DMS79 (cell line): Measurements from ENCODE around the gene NNT.
"Not testable (repeated sequence)": the region's sequence is repeated elsewhere in the genome, so short reads cannot be mapped to it uniquely, and the experiment has no call there.

ENCODE experiments used
- DNase-seq: peaks from one replicate; lab custom pipeline; 2025; lab: John Stamatoyannopoulos, UW

Gene NNT

GRCh38 chr5:43667379-43667778 is 64.4 kb downstream of the NNT start:
- not testable (repeated sequence) for DNase-seq

- no peak for DNase-seq
Measured at GRCh38 chr5:43674536-43674935, 71.6 kb downstream of the NNT start.

- DNase-seq: no peak
Measured at GRCh38 chr5:43675357-43675756, 72.4 kb downstream of the NNT start.

GRCh38 chr5:43676083-43676840 is 73.3 kb downstream of the NNT start:
- DNase-seq: no peak

GRCh38 chr5:43677253-43677652 is 74.3 kb downstream of the NNT start:
- no peak for DNase-seq

GRCh38 chr5:43679214-43679613 is 76.2 kb downstream of the NNT start:
- no peak for DNase-seq

GRCh38 chr5:43680286-43680685 is 77.3 kb downstream of the NNT start:
- no peak for DNase-seq

- DNase-seq: no peak
Measured at GRCh38 chr5:43683884-43684471, 81.0 kb downstream of the NNT start.

- DNase-seq: no peak
Measured at GRCh38 chr5:43685252-43685950, 82.4 kb downstream of the NNT start.

GRCh38 chr5:43687275-43687674 is 84.3 kb downstream of the NNT start:
- DNase-seq: no peak

- no peak for DNase-seq
Measured at GRCh38 chr5:43691275-43691674, 88.3 kb downstream of the NNT start.

GRCh38 chr5:43691893-43692292 is 88.9 kb downstream of the NNT start:
- DNase-seq: no peak

GRCh38 chr5:43693411-43693810 is 90.4 kb downstream of the NNT start:
- no peak for DNase-seq

GRCh38 chr5:43694027-43694426 is 91.0 kb downstream of the NNT start:
- no peak for DNase-seq

- DNase-seq: not testable (repeated sequence)
Measured at GRCh38 chr5:43696444-43696843, 93.5 kb downstream of the NNT start.

- DNase-seq: no peak
Measured at GRCh38 chr5:43699910-43700309, 96.9 kb downstream of the NNT start.

- no peak for DNase-seq
Measured at GRCh38 chr5:43700601-43701000, 97.6 kb downstream of the NNT start.

GRCh38 chr5:43701227-43701626 is 98.2 kb downstream of the NNT start:
- DNase-seq: no peak

GRCh38 chr5:43702293-43702692 is 99.3 kb downstream of the NNT start:
- DNase-seq: no peak

GRCh38 chr5:43702815-43703214 is 99.8 kb downstream of the NNT start:
- DNase-seq: no peak

- DNase-seq: no peak
Measured at GRCh38 chr5:43704243-43704642, 101.3 kb downstream of the NNT start.

- DNase-seq: not testable (repeated sequence)
Measured at GRCh38 chr5:43706576-43706975, 103.6 kb downstream of the NNT start.

- no peak for DNase-seq
Measured at GRCh38 chr5:43711496-43711895, 108.5 kb downstream of the NNT start.
